GM21717 (cell line): Measurements from ENCODE around the gene MAPK13.
"Not testable (repeated sequence)": the region's sequence is repeated elsewhere in the genome, so short reads cannot be mapped to it uniquely, and the experiment has no call there.

Experiments
- ATAC-seq: cut with Tn5 transposase; IDR thresholded peaks from one replicate; pipeline ENCODE4 v1.9.1; 2021; ENCODE audit warnings: mild to moderate bottlenecking, moderate library complexity; ENCODE audit not compliant: unreplicated experiment

The MAPK13 gene

DNA sequence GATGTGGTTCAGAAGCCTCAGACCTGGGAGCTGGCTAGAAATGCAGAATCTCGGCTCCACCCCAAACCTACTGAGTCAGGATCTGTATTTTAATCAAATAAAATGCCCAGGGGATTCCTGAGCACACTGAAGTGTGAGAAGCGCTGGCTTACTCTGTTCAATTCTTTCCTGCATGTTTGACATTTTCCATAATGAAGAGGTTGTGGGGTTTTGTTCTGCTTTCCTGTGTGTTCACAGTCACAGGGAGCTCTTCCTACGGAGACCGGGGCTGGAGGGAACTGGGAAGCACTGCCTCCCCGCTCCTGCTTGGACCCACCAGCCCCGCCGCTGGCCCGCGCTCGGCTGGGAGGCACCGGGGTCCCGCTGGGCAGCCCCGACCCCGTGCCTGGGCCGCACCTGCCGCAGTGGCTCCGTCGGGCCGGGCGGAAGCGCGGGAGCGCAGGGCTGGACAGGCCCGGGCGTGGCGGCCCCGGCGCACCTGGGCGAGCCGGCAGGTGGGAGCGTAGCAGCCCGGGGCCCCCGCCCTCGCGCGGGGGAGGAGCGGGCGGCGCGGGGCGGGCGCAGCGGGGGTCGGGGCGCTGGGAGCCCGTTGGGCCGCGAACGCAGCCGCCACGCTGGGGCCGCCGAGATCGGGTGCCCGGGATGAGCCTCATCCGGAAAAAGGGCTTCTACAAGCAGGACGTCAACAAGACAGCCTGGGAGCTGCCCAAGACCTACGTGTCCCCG lies at the start of gene MAPK13:
Gene MAPK13 (plus strand): TSS at position 573 of the 726 bp plus-strand sequence. CDS start 70 bp downstream, at position 643.
- ATAC-seq = no peak

GRCh38 chr6:36082318-36082717 lies 48.0 kb upstream of the MAPK13 start:
- ATAC-seq = no peak

DNA sequence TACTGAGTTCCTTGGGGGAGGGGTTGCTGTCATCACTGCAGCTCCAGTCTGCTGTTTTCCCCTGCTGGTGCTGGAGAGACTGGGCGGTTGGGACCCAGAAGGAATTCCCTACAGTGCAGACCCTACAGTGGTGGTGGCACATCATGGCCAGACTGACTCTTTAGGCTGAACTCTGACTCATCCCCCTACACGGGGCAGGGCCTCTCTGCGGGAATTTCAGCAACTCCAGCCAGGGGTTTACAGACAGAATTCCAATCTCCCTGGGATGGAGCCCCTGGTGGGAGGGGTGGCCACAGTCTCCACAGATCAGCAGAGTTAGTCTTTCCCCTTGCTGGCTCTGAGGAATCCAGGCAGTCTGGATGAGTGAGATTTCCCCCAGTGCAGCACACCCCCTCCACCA lies 46.9 kb upstream of the MAPK13 start:
- ATAC-seq = no peak

GRCh38 chr6:36088204-36088603 lies 42.1 kb upstream of the MAPK13 start:
- ATAC-seq = not testable (repeated sequence)

DNA sequence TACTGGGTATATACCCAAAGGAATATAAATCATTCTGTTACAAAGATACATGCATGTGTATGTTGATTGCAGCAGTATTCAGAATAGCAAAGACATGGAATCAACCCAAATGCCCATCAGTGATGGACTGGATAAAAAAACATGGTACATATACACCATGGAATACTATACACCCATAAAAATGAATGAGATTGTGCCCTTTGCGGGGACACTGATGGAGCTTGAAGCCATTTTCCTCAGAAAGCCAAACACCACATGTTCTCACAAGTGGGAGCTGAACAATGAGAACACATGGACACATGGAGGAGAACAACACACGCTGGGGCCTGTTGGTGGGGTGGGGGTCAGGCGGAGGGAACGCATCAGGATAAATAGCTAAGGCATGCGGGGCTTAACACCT lies 41.3 kb upstream of the MAPK13 start:
- ATAC-seq = no peak

DNA sequence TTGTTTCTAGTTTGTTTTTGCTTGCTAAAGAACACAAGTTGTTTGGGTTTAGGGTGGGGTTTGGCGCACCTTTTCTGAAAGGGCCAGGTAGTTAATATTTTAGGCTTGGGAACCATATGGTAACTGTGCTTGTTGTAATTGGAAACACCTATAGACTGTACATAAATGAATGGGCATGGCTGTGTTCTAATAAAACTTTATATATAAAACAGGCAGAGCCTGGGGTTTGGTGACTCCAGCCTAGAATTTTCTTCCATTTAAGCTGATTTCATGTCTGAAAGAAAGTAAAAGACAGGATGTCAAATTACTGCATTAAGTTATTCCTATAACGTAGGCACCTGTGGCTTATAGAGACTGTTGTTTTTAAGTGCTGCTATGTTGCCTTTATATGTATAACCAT lies 36.1 kb upstream of the MAPK13 start:
- ATAC-seq = no peak

GRCh38 chr6:36094753-36095496 lies 35.4 kb upstream of the MAPK13 start:
- no peak for ATAC-seq

GRCh38 chr6:36095497-36096391 lies 34.6 kb upstream of the MAPK13 start:
- ATAC-seq = no peak

DNA sequence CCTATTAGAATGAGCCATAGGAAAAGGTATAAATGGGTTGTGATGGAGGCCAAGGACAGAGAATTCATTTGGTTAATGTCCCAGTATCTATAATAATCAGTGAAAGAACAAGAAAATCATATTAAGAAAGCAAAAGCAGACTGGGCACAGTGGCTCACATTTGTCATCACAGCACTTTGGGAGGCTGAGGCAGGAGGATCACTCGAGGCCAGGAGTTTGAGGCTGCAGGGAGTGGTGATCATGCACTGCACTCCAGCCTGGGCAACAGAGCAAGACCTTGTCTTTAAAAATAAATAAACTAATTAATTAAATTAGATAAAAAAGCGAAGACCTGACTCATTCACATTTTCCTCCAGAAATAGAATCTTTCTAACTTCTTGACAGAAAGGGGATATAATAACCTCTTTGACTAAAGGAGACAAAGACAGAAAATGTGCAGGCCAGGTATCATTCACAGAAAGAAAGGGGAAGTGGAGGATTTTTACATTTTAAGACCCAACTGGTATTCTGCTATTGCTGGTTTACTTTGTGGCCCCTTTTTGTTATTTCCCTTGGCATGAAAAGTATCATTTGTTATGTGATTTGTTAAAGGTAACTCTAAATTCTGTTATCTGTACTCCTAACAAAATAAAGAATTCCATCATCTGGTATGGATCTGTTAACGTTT lies 31.9 kb upstream of the MAPK13 start:
- no peak for ATAC-seq

DNA sequence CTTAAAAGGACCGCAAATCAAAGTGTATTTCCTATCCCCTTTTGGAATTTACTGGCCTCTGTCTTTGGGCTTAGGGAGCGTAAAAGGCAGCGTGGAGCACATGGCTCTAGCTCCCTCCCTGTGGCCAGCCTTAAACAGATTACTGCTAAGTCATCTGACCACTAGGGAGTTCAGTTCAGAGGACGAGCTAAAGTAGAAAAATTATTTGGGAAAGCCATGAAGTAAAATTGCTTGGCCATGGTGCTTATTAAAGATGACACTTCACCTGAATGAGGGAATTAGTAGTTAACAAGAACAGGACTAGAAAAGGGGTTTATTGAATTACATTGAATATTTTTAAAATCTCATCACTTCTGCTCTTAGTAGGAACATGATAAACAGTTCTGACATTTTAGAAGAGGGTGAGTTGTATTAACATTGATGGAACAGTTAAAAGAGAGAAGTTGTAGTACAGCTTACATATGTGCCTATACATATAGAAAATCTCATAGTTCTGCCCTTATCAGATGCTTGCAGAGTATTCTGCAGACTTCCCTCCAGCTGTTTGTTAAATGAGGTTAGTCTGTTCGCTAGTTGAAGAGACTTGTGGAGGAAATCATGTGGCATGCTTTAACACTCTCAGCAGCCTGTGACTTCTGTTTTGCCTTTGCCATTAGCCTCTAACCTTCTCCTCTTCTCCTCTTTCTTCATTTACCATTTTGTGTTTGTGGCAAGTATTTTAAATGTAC lies 31.2 kb upstream of the MAPK13 start:
- no peak for ATAC-seq

GRCh38 chr6:36099869-36100483 lies 30.3 kb upstream of the MAPK13 start:
- no peak for ATAC-seq

GRCh38 chr6:36101691-36102090 lies 28.6 kb upstream of the MAPK13 start:
- ATAC-seq = no peak

DNA sequence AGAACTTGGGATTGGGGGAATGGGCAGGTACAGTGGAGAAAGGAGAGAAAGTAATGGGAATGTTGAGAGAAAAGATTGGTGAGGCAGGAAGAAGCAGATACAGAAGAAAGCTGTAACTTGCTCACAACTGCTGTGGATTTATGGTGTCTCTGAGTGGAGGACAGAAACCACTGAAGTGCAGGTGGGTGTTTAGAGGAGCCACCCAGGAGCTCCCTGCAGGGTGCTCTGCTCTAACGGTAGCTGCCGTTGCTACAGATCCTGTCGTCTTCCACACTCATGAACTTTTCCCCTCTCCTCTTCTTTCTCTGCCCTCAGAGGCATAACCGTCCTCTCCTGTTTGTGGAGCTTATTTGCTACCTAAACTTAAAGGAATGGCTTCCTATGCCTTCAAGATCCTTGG lies 27.5 kb upstream of the MAPK13 start:
- no peak for ATAC-seq

DNA sequence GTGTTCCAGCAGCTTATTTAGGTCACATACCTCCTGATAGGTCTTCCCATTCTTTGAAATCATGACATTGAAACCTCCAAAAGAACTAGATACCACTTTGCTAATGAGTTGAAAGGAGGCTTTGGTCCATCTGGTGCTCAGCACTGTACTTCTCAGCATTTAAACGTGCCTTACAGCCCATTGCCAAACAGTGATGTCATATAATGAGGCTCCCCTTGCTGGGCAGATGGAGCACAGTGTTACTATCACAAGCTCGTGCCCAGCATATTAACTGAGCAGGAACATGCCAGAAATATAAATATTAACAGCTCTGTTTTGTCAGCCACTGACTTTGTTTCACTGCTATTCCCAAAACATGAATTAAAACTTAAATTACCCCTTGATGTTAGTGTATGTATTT lies 25.5 kb upstream of the MAPK13 start:
- ATAC-seq = no peak

GRCh38 chr6:36109092-36109491 lies 21.2 kb upstream of the MAPK13 start:
- no peak for ATAC-seq

GRCh38 chr6:36110050-36110449 lies 20.3 kb upstream of the MAPK13 start:
- ATAC-seq = no peak

DNA sequence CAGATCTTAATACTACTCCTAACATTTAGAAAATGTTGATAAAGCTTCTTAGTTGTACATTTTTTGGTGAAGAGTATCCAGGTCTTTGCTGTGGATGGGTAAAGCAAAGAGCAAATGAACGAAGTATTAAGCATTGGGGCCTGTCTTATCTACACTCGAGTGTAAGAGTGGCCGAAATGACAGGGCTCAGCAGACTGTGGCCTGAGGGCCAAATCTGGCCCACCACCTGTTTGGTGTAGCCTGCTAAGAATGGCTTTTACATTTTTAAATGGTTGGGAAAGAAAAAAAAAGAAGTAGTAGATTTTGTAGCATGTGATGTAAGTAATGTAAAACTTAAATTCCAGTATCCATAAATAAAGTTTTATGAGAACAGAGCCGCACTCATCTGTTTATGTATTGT lies 19.4 kb upstream of the MAPK13 start:
- ATAC-seq = no peak

DNA sequence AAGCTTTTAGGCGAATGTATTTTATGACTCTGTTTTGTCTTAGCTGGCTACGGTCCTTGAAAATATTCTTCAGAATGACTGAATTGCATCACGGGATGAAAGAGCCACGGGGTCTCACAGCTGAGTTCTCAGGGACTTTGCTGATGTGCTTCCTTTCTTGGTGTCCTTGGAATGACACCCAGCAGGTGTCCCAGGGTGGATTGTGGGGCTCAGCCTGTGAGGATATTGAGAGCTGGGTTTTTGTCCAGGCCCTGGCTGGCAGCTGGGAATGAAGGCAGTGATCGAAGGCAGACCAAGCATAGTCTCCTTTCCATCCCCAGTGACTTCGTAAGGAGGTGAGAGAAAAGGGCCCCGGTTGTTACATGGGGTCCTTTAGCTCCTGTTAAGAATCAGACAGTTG lies 18.8 kb upstream of the MAPK13 start:
- no peak for ATAC-seq

DNA sequence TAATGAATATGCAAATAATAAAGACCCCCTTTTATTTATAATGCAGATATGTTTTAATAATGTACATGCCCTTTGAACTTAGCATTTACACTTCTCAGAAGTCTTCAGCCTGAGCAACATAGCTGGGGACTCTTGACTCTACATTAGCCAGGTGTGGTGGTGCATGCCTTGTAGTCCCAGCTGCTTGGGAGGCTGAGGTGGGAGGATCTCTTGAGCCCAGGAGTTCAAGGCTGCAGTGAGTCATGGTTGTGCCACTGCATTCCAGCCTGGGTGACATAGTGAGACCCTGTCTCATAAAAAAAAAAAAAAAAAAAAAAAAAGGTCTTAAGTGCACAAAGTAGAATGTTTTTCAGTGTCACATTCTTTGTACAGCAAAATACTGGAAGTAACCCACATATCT lies 17.3 kb upstream of the MAPK13 start:
- no peak for ATAC-seq

DNA sequence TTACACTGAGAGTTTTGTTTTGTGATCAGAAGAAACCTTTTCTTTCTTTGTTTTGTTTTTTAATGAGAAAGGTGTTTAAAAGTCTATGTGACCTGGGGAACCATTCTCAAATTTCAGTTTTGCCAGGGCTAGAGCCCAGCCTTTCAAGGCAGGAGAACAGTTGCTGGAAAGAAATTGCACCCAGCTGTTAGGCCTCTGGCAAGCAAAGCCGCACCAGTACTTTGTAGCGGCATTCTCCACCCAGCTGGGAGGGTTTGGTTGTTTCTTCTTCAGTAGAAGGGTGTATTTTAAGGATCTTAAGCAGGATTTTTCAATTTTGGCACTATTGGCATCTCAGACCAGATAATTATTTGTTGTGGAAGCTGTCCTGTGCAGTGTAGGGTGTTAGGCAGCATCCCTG lies 16.6 kb upstream of the MAPK13 start:
- ATAC-seq = no peak
